H9 (cell line): ENCODE measurements around the gene MYO7B. TPM values are rescaled to one million over a fixed set of nuclear protein-coding genes. Genes with fewer than 3 reads are reported as not detected.

ENCODE experiments used
- DNase-seq: peaks from one replicate; pipeline ENCODE4 v3.0.0-alpha.2; 2017
- H2AFZ ChIP-seq: one replicate; pipeline ENCODE4 v1.6.1; 2013; ENCODE audit warnings: mild to moderate bottlenecking, low read length, control low read depth, moderate library complexity
- H2AK5ac ChIP-seq: 2 replicates; pipeline ENCODE4 v1.6.1; 2013; ENCODE audit warnings: low read length, control low read depth, mixed read lengths; ENCODE audit not compliant: insufficient read length
- H2BK120ac ChIP-seq: one replicate; pipeline ENCODE4 v1.6.1; 2013; ENCODE audit warnings: low read depth, mild to moderate bottlenecking, low read length, control low read depth, inconsistent platforms; ENCODE audit not compliant: poor library complexity, severe bottlenecking
- H2BK12ac ChIP-seq: 2 replicates; pipeline ENCODE4 v1.6.1; 2013; ENCODE audit warnings: low read length, control low read depth, mixed read lengths, low read depth; ENCODE audit not compliant: insufficient read length
- H2BK15ac ChIP-seq: 2 replicates; pipeline ENCODE4 v1.6.1; 2013; ENCODE audit warnings: low read depth, low read length, control low read depth
- H2BK20ac ChIP-seq: one replicate; pipeline ENCODE4 v1.6.1; 2013; ENCODE audit warnings: low read depth, mild to moderate bottlenecking, low read length, control low read depth, inconsistent platforms; ENCODE audit not compliant: poor library complexity, severe bottlenecking
- H2BK5ac ChIP-seq: 2 replicates; pipeline ENCODE4 v1.6.1; 2013; ENCODE audit warnings: low read length, control low read depth, mixed read lengths; ENCODE audit not compliant: insufficient read length
- H3K14ac ChIP-seq: 2 replicates; pipeline ENCODE4 v1.6.1; 2013; ENCODE audit warnings: low read length, control low read depth; ENCODE audit not compliant: insufficient read depth
- H3K18ac ChIP-seq: 2 replicates; pipeline ENCODE4 v1.6.1; 2013; ENCODE audit warnings: low read depth, mild to moderate bottlenecking, mixed read lengths, low read length, control low read depth; ENCODE audit not compliant: insufficient read length
- H3K23ac ChIP-seq: 2 replicates; pipeline ENCODE4 v1.6.1; 2013; ENCODE audit warnings: low read length, control low read depth, mixed read lengths, low read depth; ENCODE audit not compliant: insufficient read length
- H3K23me2 ChIP-seq: 2 replicates; pipeline ENCODE4 v1.6.1; 2013; ENCODE audit warnings: low read depth, mild to moderate bottlenecking, mixed read lengths, low read length, control low read depth; ENCODE audit not compliant: insufficient read length, poor library complexity, severe bottlenecking
- H3K27ac ChIP-seq: 2 replicates; pipeline ENCODE4 v1.5.1; 2013; ENCODE audit warnings: low read length, control low read depth, mixed read lengths, low read depth; ENCODE audit not compliant: insufficient read length
- H3K27me3 ChIP-seq: 2 replicates; pipeline ENCODE4 v1.6.1; 2013; ENCODE audit warnings: low read length, control low read depth, inconsistent platforms; ENCODE audit not compliant: insufficient read depth
- H3K4ac ChIP-seq: 2 replicates; pipeline ENCODE4 v1.6.1; 2013; ENCODE audit warnings: low read depth, mild to moderate bottlenecking, control low read depth, inconsistent platforms, low read length, moderate library complexity
- H3K4me1 ChIP-seq: 2 replicates; pipeline ENCODE4 v1.6.1; 2013; ENCODE audit warnings: low read length, control low read depth, inconsistent platforms; ENCODE audit not compliant: insufficient read depth
- H3K4me2 ChIP-seq: 2 replicates; pipeline ENCODE4 v1.6.1; 2013; ENCODE audit warnings: low read length, control low read depth, mixed read lengths; ENCODE audit not compliant: insufficient read length, insufficient read depth
- H3K56ac ChIP-seq: 2 replicates; pipeline ENCODE4 v1.6.1; 2013; ENCODE audit warnings: low read depth, mild to moderate bottlenecking, mixed read lengths, low read length, control low read depth; ENCODE audit not compliant: insufficient read length
- H3K79me1 ChIP-seq: 2 replicates; pipeline ENCODE4 v1.6.1; 2013; ENCODE audit warnings: low read depth, mild to moderate bottlenecking, moderate library complexity, low read length, control low read depth, inconsistent platforms; ENCODE audit not compliant: insufficient read depth, poor library complexity, severe bottlenecking
- H3K79me2 ChIP-seq: 2 replicates; pipeline ENCODE4 v1.6.1; 2013; ENCODE audit warnings: low read length, control low read depth, inconsistent platforms; ENCODE audit not compliant: insufficient read depth
- H3K9ac ChIP-seq: 2 replicates; pipeline ENCODE4 v1.6.1; 2013; ENCODE audit warnings: low read length, control low read depth, mixed read lengths; ENCODE audit not compliant: insufficient read length; ENCODE audit errors: extremely low read depth
- H3K9me3 ChIP-seq: one replicate; pipeline ENCODE4 v1.6.1; 2013; ENCODE audit warnings: low read depth, low read length, inconsistent platforms; ENCODE audit not compliant: control insufficient read depth
- H3T11ph ChIP-seq: one replicate; pipeline ENCODE4 v1.6.1; 2013; ENCODE audit warnings: mild to moderate bottlenecking, low read length, control low read depth, inconsistent platforms
- H4K20me1 ChIP-seq: one replicate; pipeline ENCODE4 v1.6.1; 2013; ENCODE audit not compliant: control insufficient read depth, insufficient read length, insufficient read depth
- H4K5ac ChIP-seq: 2 replicates; pipeline ENCODE4 v1.6.1; 2013; ENCODE audit warnings: low read depth, mild to moderate bottlenecking, mixed read lengths, low read length, control low read depth; ENCODE audit not compliant: insufficient read length
- H4K8ac ChIP-seq: replicated peaks from 2 replicates; pipeline ENCODE4 v1.6.1; 2013; ENCODE audit warnings: low read length, control low read depth, mixed read lengths, low read depth; ENCODE audit not compliant: insufficient read length
- H4K91ac ChIP-seq: 2 replicates; pipeline ENCODE4 v1.6.1; 2013; ENCODE audit warnings: low read depth, mild to moderate bottlenecking, moderate library complexity, mixed read lengths, low read length, control low read depth; ENCODE audit not compliant: insufficient read length
- H3K27ac Mint-ChIP-seq, 3 experiments: 2 replicates in 2 of 3; 3 replicates in 1 of 3; pipeline ENCODE4 v1.8.0; 2020 to 2021; ENCODE audit warnings: mixed read lengths in 3 of 3, mild to moderate bottlenecking in 1 of 3, moderate library complexity in 1 of 3
- H3K27me3 Mint-ChIP-seq: 2 replicates; pipeline ENCODE4 v1.8.0; 2021; ENCODE audit warnings: low read depth, mild to moderate bottlenecking, moderate library complexity, mixed read lengths
- H3K36me3 Mint-ChIP-seq, 3 experiments: 2 replicates in 2 of 3; 3 replicates in 1 of 3; pipeline ENCODE4 v1.8.0; 2020 to 2021; ENCODE audit warnings: low read depth in 3 of 3, mixed read lengths in 3 of 3; ENCODE audit not compliant: insufficient read depth in 1 of 3
- H3K4me1 Mint-ChIP-seq, 2 experiments: 2 replicates each; pipeline ENCODE4 v1.8.0; 2020; ENCODE audit warnings: mixed read lengths in 2 of 2
- H3K4me3 Mint-ChIP-seq, 2 experiments: 2 replicates in 1 of 2; 3 replicates in 1 of 2; pipeline ENCODE4 v1.8.0; 2020 to 2021; ENCODE audit warnings: mild to moderate bottlenecking in 2 of 2, mixed read lengths in 2 of 2, moderate library complexity in 1 of 2
- H3K9me3 Mint-ChIP-seq, 2 experiments: 2 replicates in 1 of 2; 3 replicates in 1 of 2; pipeline ENCODE4 v1.8.0; 2020; ENCODE audit warnings: mild to moderate bottlenecking in 2 of 2, mixed read lengths in 2 of 2, moderate library complexity in 1 of 2
- CTCF ChIP-seq: fragments of 200-600 bp; sonication (generic); conservative IDR thresholded peaks from 3 replicates; pipeline ENCODE4 v1.8.0; 2021; ENCODE audit warnings: antibody characterized with exemption, mild to moderate bottlenecking
- WGBS: extraction: QIAGEN DNeasy Blood & Tissue Kit; methylation state at CpG from one replicate; pipeline ENCODE4 v1.1.7; 2013; ENCODE audit warnings: missing lambda C conversion rate, low lambda C conversion rate, mixed read lengths; ENCODE audit not compliant: insufficient read length; ENCODE audit errors: extremely low coverage; 5-methylcytosine and 5-hydroxymethylcytosine counted together
- total RNA-seq: library from RNA; stranded (reverse); gene quantifications from 2 replicates; pipeline ENCODE4 v1.2.1, GENCODE V29; 2021

The MYO7B gene
- total RNA-seq, 1 experiment from 2014 or later, result not detected

DNA sequence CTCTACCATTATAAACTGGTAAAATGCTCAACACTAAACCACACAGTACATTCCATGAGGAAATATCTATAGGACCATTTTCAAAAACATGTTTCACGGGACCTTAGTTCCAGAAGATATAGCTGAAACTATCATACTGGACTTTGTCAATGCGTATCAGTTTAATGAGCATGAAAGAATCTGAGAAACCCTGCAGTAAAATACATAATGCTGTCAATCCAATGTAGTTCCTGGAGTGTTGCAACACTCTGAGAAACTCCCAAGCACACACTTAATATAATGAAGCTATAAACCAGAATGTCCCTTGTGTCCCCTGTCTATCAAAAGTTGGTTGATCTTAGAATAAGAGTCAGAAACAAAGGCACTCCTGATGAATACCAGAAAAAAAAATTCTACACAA is 25.4 kb upstream of the MYO7B start:
- H2BK20ac ChIP-seq, result no peak overlapping the region
- H2AK5ac ChIP-seq, result no peak overlapping the region
- no peak overlapping the region for H3K56ac ChIP-seq
- peaks cover 4 to 21% (median 19%) of the 10 kb centered on the region in 3 experiments; a peak in 6 of 7 replicates for H3K36me3 Mint-ChIP-seq
- no peaks in the 10 kb centered on the region for H3K23me2 ChIP-seq
- H3K14ac ChIP-seq, result no peak overlapping the region
- H2AFZ ChIP-seq, result no peak overlapping the region
- no peak for DNase-seq
- no peaks in the 10 kb centered on the region for H3K27me3 Mint-ChIP-seq
- H3K23ac ChIP-seq, result no peak overlapping the region
- H3K27me3 ChIP-seq, result no peaks in the 10 kb centered on the region
- no peak overlapping the region for H2BK15ac ChIP-seq
- no peak overlapping the region for H3K18ac ChIP-seq
- H4K91ac ChIP-seq, result no peak overlapping the region
- no peak overlapping the region for H4K8ac ChIP-seq
- no peak for TF ChIP-seq CTCF
- no peak overlapping the region for H3K27ac Mint-ChIP-seq
- no peak overlapping the region for H3K4me2 ChIP-seq
- no peaks in the 10 kb centered on the region for H3K9me3 Mint-ChIP-seq
- no peak overlapping the region for H2BK12ac ChIP-seq
- peaks cover 42% of the 10 kb centered on the region for H3K79me2 ChIP-seq
- no peak overlapping the region for H3K4me3 Mint-ChIP-seq
- no peak overlapping the region for H2BK120ac ChIP-seq
- H3T11ph ChIP-seq, result no peak overlapping the region
- no peak overlapping the region for H3K9ac ChIP-seq
- no peaks in the 10 kb centered on the region for H3K4me1 ChIP-seq
- no CpG with 5 or more reads among the region's 2 CpGs for WGBS
- peaks cover 16% of the 10 kb centered on the region for H3K79me1 ChIP-seq
- no peak overlapping the region for H3K4ac ChIP-seq
- no peak overlapping the region for H4K5ac ChIP-seq
- peaks cover 16% of the 10 kb centered on the region in 2 experiments for H3K4me1 Mint-ChIP-seq
- no peaks in the 10 kb centered on the region for H3K9me3 ChIP-seq
- H2BK5ac ChIP-seq, result no peak overlapping the region
- H3K27ac ChIP-seq, result no peak overlapping the region
- H4K20me1 ChIP-seq, result no peaks in the 10 kb centered on the region
